ENCODE data around the gene TIE1. TPM values are rescaled to one million over a fixed set of nuclear protein-coding genes. Genes with fewer than 3 reads are reported as not detected.

The TIE1 gene
- total and polyA plus RNA-seq, 9 of the 15 experiments (the other 6 are each of a cell fraction or from before 2014, with no cell fraction given): 0.07 to 0.49 (median 0.14) TPM; not detected in 4

GRCh38 chr1:43256675-43257570 is 43.9 kb upstream of the TIE1 start:
- ChIA-PET POLR2A (interaction anchor here (1.1 kb wide), 1 partner anchor 13 kb away, joined by 3 read pairs; no protein-coding TSS in a partner anchor), CTCF (ENCODE audit: low intra/inter-chr PET ratio) (no interaction called here)
- no peak for DNase-seq (ENCODE audit: extremely low read depth in 1 of 4, low spot score in 3 of 4)
- Histone ChIP-seq H3K79me2 (ENCODE audit: control insufficient read depth, insufficient read depth, low read length) (no peaks in the 10 kb centered on the region), H3K4me1 (replicated peaks in 1 of 2; ENCODE audit: control insufficient read depth in 2 of 2, insufficient read depth in 2 of 2, low read length in 2 of 2) (no peaks in the 10 kb centered on the region), H3K36me3 (ENCODE audit: control insufficient read depth, insufficient read depth, low read length) (no peaks in the 10 kb centered on the region), H3K9me3 (replicated peaks; ENCODE audit: control insufficient read depth, insufficient read depth, low read depth, low read length) (peaks cover 2% of the 10 kb centered on the region; the same call in 1 of the 2 replicates), H4K20me1 (replicated peaks; ENCODE audit: control insufficient read depth, insufficient read depth, low read length) (no peaks in the 10 kb centered on the region), H3K27ac (ENCODE audit: extremely low read depth, low read depth, low read length) (no peak overlapping the region), H2AFZ (ENCODE audit: low read depth, low read length) (no peak overlapping the region), H3K27me3 (ENCODE audit: control insufficient read depth in 2 of 2, insufficient read depth in 2 of 2, low read length in 2 of 2) (peaks cover 6 to 46% of the 10 kb centered on the region in 2 experiments; a peak in 3 of 5 replicates), H3K4me2 (ENCODE audit: insufficient read depth, low read length) (no peak overlapping the region), H3K4me3 (no peak overlapping the region), H3K9ac (ENCODE audit: insufficient read depth in 1 of 2, low read depth in 2 of 2, low read length in 2 of 2) (no peak overlapping the region), H3K9me1 (ENCODE audit: control insufficient read depth, insufficient read depth, low read length) (no peaks in the 10 kb centered on the region)
- intact Hi-C loops (cut with micrococcal nuclease) (no loop called here), in situ Hi-C loops (cut with MboI) (no loop called here)
- no peak for TF ChIP-seq SFPQ (IDR thresholded peaks at IDR 0.05; ENCODE audit: low read depth, low read length)
- TF ChIP-seq REST (IDR thresholded peaks at IDR 0.05; ENCODE audit: borderline replicate concordance): no peak
- no peak for TF ChIP-seq REST (CRISPR knock-in tag; IDR thresholded peaks at IDR 0.05; ENCODE audit: low read depth)
- no peak for TF ChIP-seq ZNF175 (CRISPR knock-in tag; IDR thresholded peaks at IDR 0.05; ENCODE audit: low read depth)
- TF ChIP-seq SRSF7 (optimal IDR thresholded peaks at IDR 0.05; ENCODE audit: low read depth, low read length): no peak
- no peak for TF ChIP-seq SIN3A (IDR thresholded peaks at IDR 0.05; ENCODE audit: borderline replicate concordance in 2 of 2, control insufficient read depth in 1 of 2, low read depth in 2 of 2, low read length in 2 of 2)
- no peak for TF ChIP-seq GTF2A2 (tag; IDR thresholded peaks at IDR 0.05)
- TF ChIP-seq ZNF184 (CRISPR knock-in tag; IDR thresholded peaks at IDR 0.05): no peak
- TF ChIP-seq LEF1 (IDR thresholded peaks at IDR 0.05): no peak
- 2% methylated on average over 8 of the region's 8 CpGs for WGBS (ENCODE audit: insufficient coverage, low coverage, missing lambda C conversion rate)
- BruUV-seq (replicated peaks): no TSS peak
- FAIRE-seq: no peak
- no peak for ATAC-seq
